Measurements from ENCODE around the gene KCTD3. TPM values are rescaled to one million over a fixed set of nuclear protein-coding genes. Genes with fewer than 3 reads are reported as not detected.

Gene KCTD3
- total and polyA plus RNA-seq, 10 of the 15 experiments (the other 5 are each of a cell fraction or from before 2014, with no cell fraction given), result 3.6 to 19.8 (median 10.7) TPM

- no peaks in the 10 kb centered on the region for H4K20me1 ChIP-seq (ENCODE audit: control insufficient read depth, insufficient read depth)
- POLR2A ChIA-PET, result no interaction called here
- no peak for TF ChIP-seq KAT2A (conservative IDR thresholded peaks at IDR 0.05; ENCODE audit: control insufficient read depth, low read depth, low read length)
- TF ChIP-seq NR2C2 (IDR thresholded peaks at IDR 0.05; ENCODE audit: borderline replicate concordance, control insufficient read depth, insufficient read length, low read depth), result no peak
- no peak for TF ChIP-seq MEF2B (IDR thresholded peaks at IDR 0.05; ENCODE audit: partially characterized antibody, poor library complexity, severe bottlenecking)
- TF ChIP-seq POU2F2 (IDR thresholded peaks at IDR 0.05; ENCODE audit: borderline replicate concordance, low read depth, low read length), result no peak
- no peak for TF ChIP-seq STAT1 (conservative IDR thresholded peaks at IDR 0.05)
- TF ChIP-seq ZNF217 (IDR thresholded peaks at IDR 0.05), result no peak
- no peak for TF ChIP-seq PRDM15 (CRISPR knock-in tag; IDR thresholded peaks at IDR 0.05)
- no peak for TF ChIP-seq MYB (IDR thresholded peaks at IDR 0.05; ENCODE audit: borderline replicate concordance, low read depth, low read length)
- TF ChIP-seq TBL1XR1 (IDR thresholded peaks at IDR 0.05; ENCODE audit: low read depth, low read length), result no peak
- TF ChIP-seq USF1 (IDR thresholded peaks at IDR 0.05; ENCODE audit: borderline replicate concordance, extremely low read length, insufficient read depth, low read depth, low read length), result no peak
- TF ChIP-seq BMI1 (IDR thresholded peaks at IDR 0.05; ENCODE audit: borderline replicate concordance), result no peak
- no peak for TF ChIP-seq CTCF (IDR thresholded peaks at IDR 0.05 in 2 of 3, conservative IDR thresholded peaks at IDR 0.05 in 1 of 3; ENCODE audit: control insufficient read depth in 2 of 3, extremely low read depth in 1 of 3, insufficient read depth in 1 of 3, low read depth in 3 of 3, low read length in 3 of 3)
- no peak for TF ChIP-seq POLR2AphosphoS5 (IDR thresholded peaks at IDR 0.05; ENCODE audit: low read length)
- TF ChIP-seq RUNX3 (IDR thresholded peaks at IDR 0.05; ENCODE audit: low read length), result no peak
- peaks cover 5% of the 10 kb centered on the region; the same call in 1 of the 2 replicates for H3K4me1 ChIP-seq (ENCODE audit: control insufficient read depth, insufficient read depth, low read length)
- H3K36me3 ChIP-seq (ENCODE audit: control insufficient read depth in 2 of 2, insufficient read depth in 2 of 2, low read length in 1 of 2), result no peaks in the 10 kb centered on the region
- DNase-seq (ENCODE audit: low read depth, low spot score), result no peak
- ATAC-seq, result no peak
- H3K9ac ChIP-seq (ENCODE audit: control insufficient read depth, insufficient read depth, low read length), result no peak overlapping the region
- no peak overlapping the region for H3K4me2 ChIP-seq (ENCODE audit: control insufficient read depth, insufficient read depth)
- H3K9me3 ChIP-seq (replicated peaks; ENCODE audit: control insufficient read depth, insufficient read depth, low read length), result no peaks in the 10 kb centered on the region
- no TSS peak for BruUV-seq (replicated peaks)
- RAD21 ChIA-PET (ENCODE audit: unreplicated experiment), result no interaction called here
- no peak for FAIRE-seq
- CTCF ChIA-PET, result no interaction called here
- no peaks in the 10 kb centered on the region for H3K79me2 ChIP-seq (ENCODE audit: control insufficient read depth, insufficient read depth, low read length)
- H2AFZ ChIP-seq (ENCODE audit: control insufficient read depth, low read depth, low read length), result no peak overlapping the region
- H3K27me3 ChIP-seq (replicated peaks in 1 of 2; ENCODE audit: control insufficient read depth in 2 of 2, insufficient read depth in 2 of 2, low read length in 1 of 2), result no peaks in the 10 kb centered on the region
- intact Hi-C loops (cut with micrococcal nuclease; ENCODE audit: unreplicated experiment), result no loop called here
- SMC1A ChIA-PET (ENCODE audit: uncharacterized antibody, unreplicated experiment), result no interaction called here
- in situ Hi-C loops (cut with MboI), result no loop called here
- no peak overlapping the region for H3K27ac ChIP-seq (ENCODE audit: control insufficient read depth, insufficient read depth)
- H3K4me3 ChIP-seq, result no peak overlapping the region
These were observed 30.9 kb downstream of the KCTD3 start for GRCh38 chr1:215597961-215598360.
